ENCODE results near the gene NINJ2.
"Not testable (repeated sequence)": the region's sequence is repeated elsewhere in the genome, so short reads cannot be mapped to it uniquely, and the experiment has no call there.

Gene NINJ2

DNA sequence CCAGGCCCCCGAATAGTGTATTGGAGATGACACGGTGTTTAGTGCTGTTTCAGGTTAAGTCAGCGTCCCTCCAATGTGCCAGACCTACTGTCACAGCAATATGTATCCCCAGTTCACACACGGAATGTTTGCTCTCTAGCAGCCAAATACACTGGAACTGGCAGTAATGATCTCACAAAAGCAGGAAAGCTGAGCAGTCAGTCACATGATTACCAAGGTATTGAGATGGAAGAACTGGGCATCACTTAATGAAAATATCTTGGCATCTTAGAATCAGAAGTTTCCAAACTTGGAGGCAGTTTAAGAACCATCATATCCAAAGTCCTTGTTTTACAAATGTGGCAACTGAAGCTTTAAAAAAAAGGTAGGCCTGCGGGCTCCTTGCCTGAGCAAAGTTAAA, 23.3 kb downstream of the NINJ2 start:
- no peak for DNase-seq

DNA sequence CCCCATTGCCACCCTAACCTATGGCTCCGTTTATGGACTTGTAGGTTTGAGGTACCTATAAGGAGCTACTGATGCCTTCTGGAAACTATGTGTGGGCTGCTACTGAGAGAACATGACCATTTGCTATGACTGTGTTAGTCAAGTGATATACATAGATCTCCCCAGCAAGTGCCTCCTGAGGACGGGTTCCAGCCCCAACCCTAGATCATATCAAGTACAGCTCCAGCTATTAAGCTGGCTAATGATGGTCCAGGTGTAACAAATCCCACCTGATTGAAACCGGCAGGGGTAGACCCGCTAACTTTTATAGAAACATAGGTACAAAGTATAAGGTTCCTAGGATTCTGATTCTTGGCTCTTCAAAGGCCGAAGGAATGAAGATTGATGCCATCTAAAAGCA, 23.7 kb downstream of the NINJ2 start:
- no peak for DNase-seq

DNA sequence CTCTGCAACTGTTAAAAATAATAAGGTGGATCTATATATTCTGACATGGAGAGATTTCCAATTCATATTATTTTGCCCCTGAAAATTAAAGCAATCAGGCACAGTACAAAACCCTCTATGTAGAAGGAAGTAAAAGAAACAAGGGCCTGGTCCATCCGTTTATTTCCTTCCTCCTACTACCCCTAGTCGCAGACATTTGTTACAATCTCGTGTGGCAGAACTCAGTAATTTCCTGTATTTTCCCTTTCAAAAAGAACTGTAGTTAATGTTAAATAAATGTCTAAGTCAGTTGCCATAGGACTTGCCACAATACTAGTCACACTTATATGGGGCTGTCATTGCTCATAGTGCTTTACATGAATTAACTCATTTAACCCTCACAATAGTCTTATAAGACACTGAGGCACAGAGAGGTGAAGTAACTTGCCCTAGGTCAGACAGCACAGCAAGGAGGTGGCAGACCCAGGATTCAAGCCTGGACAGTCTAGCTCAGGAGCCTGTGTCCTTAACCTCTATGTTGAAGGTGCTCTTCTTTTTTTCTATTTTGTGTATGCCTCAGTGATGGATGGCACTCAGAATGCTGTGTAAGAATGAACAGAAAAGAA, 24.2 kb downstream of the NINJ2 start:
- no peak for DNase-seq

DNA sequence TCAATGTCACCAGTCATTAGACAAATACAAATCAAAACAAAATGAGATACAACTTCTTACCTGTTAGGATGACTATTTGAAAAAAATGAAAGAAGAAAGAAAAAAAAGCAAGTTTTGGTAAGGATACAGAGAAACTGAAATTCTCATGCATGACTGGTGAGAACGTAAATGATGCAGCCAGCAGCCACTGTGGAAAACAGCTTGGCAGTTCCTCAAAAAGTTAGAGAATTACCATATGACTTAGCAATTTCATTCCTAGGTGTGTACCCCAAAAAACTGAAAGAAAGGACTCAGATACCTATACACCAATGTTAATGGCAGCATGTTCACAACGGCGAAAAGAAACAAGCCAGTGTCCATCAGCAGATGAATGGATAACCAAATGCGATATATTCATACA, 26.6 kb downstream of the NINJ2 start:
- DNase-seq, result no peak

DNA sequence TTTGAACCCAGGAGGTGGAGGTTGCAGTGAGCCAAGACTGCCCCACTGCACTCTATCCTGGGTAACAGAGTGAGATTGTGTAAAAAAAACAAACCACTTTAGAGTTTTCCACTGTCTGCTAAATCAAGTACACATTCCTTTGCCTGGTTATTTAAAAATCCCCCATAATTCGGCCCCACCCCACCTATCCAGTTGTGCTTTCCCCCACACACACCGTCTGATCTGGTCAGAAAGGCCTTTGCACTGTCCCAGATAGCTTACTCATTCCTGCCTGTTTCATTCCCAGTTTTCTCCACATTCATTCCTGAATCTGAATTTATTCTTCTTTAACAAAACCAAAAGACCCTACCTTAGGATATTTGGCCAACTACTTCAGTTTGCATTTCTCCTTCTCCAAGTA, 29.5 kb downstream of the NINJ2 start:
- no peak for DNase-seq

DNA sequence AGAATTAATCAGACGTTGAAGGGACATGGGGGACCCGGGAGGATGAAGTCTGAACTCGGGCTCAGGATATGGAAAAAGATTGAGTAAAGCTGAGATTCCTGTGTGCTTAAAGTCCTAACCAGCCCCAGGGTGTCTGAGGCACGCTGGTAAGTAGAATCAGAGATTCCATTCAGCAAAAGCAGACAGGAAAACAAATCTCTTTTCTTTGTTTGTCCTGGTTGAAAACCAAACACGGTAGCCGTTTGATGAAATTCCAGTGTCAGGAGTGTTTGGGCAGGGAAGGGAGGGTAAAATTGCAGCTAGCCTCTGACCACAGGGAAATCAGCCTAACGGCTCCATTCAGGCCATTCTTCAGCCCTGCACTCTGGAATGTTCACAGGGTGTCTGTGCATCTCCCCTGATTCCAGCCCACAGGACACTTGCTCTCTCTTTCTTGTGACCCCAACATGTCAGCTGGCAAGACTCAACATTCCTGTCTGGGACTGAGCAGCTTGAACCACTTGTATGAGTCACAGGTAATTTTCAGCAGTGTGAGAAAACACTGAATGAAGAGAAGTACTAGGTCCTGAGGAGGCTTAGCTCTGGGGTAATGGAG, 31.0 kb downstream of the NINJ2 start:
- no peak for DNase-seq

DNA sequence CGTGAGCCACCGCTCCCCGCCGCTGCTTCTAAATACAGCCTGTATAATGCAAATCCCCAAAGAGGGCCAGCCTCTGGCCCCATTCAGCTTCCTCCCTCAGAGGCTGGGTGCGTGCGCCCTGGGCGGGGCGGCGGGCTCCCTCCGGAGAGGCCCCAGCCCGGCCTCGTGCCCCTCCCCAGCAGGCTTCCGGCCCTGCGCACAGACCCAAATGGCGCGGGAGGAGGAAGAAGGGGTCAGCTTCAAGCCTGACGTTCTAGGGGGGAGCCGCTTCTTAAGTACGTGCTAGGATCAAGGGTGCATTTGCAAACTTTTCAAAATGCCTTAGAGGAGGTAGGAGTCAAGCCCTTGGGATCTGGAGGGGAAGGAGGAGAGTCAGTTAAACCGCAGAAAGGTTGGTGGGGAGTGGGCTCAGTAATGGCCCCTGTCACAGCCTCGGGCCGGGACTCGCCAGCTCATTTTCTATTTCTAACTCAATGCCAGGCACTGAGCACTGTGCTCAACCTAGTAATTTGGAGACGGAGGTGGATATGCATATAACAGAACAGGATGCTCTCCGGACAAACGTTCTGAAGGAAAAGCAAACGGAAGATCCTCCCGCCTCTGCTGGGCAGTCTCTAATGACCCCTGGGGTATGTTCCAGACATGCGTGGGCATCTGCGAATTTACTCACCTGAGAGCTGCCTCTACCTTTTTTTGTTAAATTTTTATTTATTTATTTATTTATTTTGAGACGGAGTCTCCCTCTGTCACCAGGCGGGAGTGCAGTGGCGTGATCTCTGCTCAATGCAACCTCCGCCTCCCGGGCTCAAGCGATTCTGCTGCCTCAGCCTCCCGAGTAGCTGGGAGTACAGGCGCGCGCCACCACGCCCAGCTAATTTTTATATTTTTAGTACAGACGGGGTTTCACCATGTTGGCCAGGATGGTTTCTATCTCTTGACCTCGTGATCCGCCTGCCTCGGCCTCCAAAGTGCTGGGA, 32.3 kb downstream of the NINJ2 start:
- DNase-seq, result no peak

DNA sequence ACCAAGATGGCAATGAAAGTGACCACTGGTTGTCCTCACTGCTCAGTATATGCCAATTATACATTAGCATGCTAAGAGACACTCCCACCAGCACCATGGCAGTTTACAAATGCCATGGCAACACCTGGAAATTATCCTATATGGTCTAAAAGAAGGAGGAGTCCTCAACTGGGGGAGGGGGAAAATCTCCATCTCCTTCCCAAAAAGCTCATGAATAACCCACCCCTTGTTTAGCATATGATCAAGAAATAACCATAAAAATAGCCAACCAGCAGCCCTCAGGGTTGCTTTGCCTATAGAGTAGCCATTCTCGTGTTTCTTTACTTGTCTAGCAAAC, 34.5 kb downstream of the NINJ2 start:
- DNase-seq, result not testable (repeated sequence)

DNA sequence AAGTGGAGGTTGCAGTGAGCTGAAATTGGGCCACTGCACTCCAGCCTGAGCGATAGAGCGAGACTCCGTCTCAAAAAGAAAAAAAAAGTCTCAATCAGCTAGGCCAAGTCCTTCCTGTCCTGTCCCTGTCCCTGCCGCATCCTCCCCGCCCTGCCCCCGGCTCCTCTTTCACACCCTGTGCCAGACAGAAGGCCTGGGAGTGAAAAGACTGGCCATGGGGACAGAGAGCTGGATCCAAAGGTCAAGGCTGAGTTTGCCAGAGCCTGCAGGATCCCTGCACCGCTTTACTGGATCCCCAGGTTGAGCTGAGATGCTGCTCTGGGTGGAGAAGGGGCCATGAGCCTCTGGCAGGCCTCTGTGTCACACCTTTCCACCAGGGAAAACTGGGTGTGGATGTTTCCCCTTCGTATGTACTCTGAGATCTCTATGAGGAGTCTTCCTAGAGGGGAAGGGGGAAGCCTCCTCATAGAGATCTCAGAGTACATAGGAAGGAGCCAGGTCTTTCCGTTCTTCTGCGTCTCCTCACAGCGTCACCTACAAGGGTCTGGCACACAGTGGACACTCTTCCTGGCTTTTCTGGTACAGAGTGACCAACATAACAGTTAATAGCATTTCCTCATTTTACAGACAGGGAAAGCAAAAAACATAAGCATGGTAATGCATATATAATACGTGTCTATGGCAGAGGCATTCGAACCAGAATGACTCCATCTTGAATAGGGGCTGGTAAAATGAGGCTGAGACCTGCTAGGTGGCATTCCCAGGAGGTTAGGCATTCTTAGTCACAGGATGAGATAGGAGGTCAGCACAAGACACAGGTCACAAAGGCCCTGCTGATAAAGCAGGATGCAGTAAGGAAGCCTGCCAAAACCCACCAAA, 35.1 kb downstream of the NINJ2 start:
- no peak for DNase-seq

DNA sequence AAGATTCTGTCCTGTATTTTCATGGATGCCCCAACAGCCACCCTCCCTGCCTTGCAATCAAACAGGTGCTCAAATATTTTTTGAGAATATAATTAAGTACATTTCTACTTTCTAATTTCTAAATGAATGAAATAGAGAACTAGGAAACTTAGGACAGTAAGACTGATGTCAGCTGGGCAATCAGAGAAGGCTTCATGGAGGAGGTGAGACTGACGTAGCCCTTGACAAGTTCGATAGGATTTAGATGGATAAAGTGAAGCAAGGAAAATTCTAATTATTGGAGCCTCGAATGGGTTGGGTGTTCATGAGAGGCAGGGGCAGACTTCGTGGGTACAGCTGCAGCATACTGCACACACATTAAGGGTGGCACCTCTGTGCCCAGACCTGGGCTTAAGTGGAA, 36.0 kb downstream of the NINJ2 start:
- DNase-seq, result no peak

DNA sequence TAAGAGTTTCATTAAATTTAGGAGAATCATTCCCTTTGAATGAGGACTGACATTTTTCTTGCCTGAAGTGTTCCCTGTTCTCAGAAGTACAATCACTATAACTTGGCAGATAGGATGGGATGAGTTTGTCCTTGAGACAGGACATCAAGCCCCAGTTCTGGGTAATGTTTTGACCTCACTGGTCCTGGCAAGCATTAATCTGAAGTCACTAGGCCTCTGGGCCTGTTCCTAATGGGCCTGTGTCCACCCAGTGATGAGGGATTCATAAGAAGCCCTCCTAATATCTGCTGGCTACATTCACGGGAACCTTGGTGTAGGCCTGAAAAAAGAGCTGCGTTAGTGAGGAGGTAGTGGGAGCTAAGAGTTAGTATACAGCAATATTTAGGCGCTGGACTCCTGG, 37.2 kb downstream of the NINJ2 start:
- no peak for DNase-seq

DNA sequence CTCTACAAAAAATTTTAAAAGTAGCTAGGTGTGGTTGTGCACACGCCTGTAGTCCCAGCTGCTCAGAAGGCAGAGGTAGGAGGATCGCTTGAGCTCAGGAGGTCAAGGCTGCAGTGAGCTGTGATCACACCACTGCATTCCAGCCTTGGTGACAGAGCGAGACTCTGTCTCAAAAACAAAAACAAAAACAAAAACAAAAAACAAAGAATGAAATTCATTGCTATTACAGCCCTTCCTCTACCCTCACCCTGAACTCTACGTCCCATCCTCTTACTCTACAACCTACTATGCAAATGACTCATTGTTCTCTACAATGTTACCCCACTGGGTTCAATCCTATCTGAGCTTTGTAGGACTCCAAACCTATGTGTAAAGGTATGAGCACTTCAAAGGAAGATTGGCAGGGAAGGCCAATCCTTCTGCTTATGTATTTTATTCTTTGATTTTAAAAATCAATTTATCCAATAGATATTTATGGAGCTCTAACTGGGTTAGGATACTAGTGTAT, 39.3 kb downstream of the NINJ2 start:
- no peak for DNase-seq

DNA sequence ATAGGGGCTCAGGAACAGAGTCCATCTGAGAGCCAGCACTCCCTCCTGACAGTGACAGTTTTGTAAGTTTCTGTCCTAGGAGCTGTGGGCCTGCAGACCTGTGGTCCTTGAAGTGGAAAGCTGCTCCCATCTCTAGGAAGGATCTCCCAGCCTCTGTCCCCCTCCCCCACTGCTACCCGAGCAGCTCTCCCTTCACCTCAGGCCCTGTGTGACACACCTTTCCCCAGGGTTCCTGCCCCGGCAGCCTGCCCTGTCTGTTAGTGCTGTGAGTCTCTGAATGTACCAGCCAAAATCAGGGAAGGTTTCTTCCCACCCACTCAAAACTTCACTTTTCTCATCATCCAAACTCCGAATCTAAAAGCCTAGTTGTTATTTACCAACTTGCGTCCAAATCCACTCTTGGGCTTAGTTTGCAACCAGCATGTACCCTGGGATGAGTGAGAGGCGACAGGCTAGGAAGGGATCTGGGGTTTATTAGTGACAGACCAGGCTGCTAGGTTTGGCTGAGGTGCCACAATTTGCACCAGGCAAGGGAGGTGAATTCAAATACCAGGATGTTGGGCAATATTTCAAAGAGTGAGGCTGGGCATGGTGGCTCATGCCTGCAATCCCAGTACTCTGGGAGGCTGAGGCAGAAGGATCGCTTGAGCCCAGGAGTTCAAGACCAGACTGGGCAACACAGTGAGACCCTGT, 39.9 kb downstream of the NINJ2 start:
- DNase-seq, result no peak

DNA sequence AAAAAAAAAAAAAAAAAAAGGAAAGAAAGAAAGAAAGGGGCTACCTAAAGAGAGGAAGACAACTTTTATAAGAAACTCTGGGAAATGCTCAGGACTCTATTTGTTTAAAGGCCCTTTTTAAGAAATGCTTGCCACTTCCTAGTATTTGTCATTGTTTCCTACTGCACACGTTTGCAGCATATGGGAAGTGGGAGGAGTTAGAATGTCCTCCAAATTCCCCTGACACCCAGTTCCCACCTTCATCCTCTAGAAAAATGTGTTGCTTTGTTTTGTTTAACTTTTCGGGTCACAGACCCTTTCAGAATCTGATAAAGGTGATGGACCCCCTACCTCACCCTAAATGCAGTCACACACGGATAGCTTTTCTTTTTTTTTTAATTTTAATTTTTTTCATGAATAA, 40.8 kb downstream of the NINJ2 start:
- no peak for DNase-seq

DNA sequence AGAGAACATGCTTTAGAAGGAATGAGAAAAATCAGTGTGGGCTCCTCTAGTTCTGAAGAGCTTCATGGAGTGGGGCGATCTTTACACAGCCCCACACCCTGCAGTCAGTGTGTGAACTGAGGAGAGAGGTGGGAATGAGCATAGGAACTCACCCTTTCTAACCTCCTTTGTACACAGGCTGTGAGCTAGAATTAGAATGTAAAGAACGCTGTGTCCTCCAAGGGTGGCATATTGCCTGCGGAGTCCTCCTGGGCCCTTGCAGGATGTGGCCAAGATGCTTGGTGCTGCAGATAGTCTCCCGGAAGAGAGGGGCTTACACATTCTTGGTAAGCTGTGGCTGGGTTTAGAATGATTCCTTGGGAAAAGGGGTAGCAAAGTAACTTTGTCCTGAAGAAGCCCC, 43.9 kb downstream of the NINJ2 start:
- DNase-seq, result no peak

DNA sequence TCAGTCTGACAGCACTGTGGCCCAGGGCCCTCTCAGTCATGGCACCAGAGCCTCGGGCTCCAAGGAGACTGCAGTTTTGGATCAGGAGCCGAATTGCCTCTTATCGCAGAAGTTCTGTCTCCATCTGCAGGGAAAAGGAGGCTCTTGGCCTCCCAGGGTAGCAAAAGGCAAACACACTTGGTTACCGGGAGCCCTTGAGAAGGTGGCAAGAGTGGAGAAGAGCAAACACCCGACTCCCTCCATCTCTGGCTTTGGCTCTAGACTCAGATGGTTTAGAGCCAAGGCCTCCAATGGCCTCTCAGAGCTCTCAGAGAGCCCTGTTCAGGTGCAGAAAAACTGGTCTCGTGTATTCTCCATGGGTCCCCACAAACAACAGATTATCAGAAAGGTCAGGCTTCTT, 44.6 kb downstream of the NINJ2 start:
- no peak for DNase-seq

DNA sequence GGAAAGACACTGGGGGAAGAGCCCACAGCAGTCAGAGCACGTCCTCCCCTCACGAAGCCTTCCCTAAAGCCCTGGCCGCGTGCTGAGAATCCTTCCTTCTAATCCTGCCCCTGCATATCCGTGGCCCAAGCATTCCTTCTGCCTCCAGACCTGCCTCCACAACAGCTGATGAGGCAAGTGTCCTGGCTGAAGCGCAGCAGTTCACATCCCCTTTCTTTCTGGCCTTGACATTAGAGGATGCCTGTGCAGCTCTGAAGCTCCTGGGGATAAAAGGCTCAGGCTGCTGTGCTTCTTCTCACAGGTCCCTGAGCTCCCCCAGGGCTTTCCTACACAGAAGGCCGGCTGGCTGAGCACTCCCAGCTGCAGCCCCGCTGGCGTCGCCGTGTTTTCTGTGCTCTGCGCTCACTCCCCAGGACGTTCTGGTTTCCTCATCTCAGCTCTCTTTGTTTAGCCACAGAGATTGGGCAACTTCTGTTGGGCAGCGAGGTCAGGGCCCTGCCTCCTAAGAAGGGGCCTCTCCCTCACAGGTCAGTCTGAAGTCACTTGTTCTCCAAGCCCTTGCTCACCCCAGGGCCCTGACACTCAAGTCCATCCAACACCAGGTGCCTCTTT, 45.8 kb downstream of the NINJ2 start:
- no peak for DNase-seq

DNA sequence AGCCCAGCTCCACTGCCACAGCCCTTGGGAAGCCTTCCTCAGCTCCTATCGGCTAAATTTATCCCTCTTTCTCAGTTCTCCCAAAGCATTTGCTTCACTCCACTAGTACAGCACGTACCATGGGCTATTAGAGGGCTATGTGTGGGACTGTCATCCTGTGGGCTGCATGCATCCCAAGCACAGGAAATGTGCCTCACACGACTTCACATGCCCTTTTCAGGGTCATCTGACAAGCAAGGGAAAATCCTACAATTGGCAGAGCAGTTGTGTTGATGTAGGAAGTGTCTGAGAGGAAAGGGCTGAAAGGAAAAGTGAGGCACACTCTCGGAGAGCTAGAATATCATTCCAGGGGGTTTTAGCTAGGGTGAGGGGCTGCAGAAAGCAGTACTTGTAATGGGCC, 47.6 kb downstream of the NINJ2 start:
- no peak for DNase-seq

DNA sequence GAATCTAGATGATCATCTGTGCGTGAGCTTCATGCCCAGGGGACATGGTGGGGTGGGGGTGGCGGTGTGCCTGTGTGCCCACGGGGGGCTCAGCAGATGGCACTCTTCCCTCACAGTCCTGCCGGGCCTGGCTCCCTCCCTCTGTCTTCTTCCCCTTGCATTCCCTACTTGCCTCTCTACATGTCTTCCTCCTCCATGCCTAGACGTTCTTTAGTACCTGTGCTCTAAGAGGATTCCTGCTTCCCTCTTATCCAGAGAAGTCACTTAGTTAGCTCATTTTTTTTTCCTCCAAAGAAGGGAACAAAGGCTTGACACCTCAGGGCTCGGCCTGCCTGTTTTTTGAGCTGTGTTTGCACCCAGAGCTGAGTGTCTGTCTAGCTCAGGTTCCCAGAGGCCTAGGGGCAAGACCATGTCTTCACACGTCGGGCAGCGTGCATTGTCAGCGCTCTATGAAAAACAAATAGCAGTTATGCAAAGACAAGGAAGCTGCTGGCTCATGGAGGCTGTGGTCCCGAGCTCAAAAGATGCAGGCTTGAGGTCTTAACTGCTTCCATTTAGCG, 48.8 kb downstream of the NINJ2 start:
- no peak for DNase-seq

DNA sequence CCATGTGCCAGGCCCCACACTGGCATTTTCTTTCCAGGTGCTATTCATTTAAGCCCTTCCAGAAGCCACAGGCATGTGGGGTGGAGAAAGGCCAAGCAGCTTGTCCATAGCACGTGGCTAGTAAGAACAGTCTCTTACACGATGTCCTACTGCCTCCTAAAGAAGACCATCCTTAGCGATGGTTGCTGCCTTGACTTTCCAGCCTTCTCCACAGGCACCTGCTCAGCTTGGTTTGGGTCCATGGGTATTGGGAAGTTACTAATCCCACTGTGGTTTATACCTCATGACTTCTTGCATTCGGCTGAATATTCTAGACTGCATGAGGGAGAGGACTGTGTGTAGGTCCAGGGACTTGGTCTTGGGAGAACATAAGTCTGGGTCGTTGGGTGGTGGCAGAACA, 49.2 kb downstream of the NINJ2 start:
- DNase-seq, result no peak

DNA sequence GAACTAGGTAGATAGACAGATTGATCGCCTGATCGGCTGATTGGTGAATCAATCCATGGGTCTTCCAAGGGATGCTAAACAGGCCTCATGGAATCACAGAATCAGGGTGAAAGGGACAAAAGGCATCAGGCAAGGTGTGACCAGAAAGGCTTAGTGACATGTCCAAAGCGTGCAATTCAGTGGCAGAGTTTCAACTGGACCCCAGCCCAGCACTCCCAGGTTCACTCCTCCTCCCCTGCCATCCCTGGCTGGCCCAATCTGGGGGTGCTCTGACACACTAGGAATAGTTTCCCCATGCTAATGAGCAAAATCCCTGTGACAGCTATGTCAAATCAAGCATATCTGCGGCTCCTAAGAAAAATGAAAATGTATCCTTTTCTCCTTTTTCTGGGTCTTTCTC, 50.4 kb downstream of the NINJ2 start:
- DNase-seq, result no peak

DNA sequence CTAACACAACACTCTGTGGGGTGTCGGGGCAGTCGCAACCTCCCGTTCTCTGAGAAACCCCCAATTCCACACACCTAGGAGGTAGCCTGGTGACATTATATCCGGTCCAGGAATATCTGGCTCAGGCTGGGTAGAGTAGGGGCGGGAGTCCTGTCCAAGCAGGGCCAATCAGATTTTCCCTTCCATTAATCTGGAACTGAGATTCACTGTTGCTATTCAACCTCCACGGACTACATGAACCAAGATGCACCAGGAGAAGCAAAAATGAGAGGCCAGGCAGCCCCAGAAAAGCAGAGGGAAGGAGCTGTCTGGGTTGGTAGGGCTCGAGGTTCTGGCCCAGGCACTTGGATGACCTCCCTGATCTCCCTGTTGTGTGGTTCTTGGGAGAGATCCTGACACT, 51.0 kb downstream of the NINJ2 start:
- DNase-seq, result no peak

All from NCI-H524 treated with DMSO at 0.1 percent for 48 hours (cell line).